SU-DHL-6 (cell line): ENCODE measurements around the gene GABRD.

ENCODE experiments used
- H2AFZ ChIP-seq: fragments of 200-600 bp; sonication (generic); 2 replicates; pipeline ENCODE4 v1.6.1; 2014; ENCODE audit warnings: low read depth, mild to moderate bottlenecking, moderate library complexity, mixed read lengths, antibody characterized with exemption, low read length; ENCODE audit not compliant: severe bottlenecking
- H3F3A ChIP-seq: fragments of 200-600 bp; shearing (Covaris generic); 2 replicates; pipeline ENCODE4 v1.6.0; 2016; ENCODE audit warnings: antibody characterized with exemption, mild to moderate bottlenecking; ENCODE audit not compliant: insufficient read depth
- H3K27ac ChIP-seq: fragments of 200-600 bp; sonication (generic); 2 replicates; pipeline ENCODE4 v1.5.1; 2016; ENCODE audit warnings: low read depth, mild to moderate bottlenecking, low read length, moderate library complexity, mixed read lengths
- H3K27me3 ChIP-seq: fragments of 200-600 bp; sonication (generic), shearing (Covaris generic); 2 replicates; pipeline ENCODE4 v1.6.0; 2014; ENCODE audit warnings: mild to moderate bottlenecking, low read length
- H3K36me3 ChIP-seq: fragments of 200-600 bp; sonication (generic); 2 replicates; pipeline ENCODE4 v1.6.1; 2014; ENCODE audit warnings: mild to moderate bottlenecking, low read length, mixed read lengths
- H3K4me2 ChIP-seq: fragments of 300-600, 200-600 bp; shearing (Covaris generic), sonication (generic); 2 replicates; pipeline ENCODE4 v1.6.0; 2014; ENCODE audit warnings: low read length, low read depth, mild to moderate bottlenecking; ENCODE audit not compliant: poor library complexity, severe bottlenecking
- H3K4me3 ChIP-seq: fragments of 200-600 bp; sonication (generic); 2 replicates; pipeline ENCODE4 v1.5.1; 2014; ENCODE audit warnings: antibody characterized with exemption, low read length, mild to moderate bottlenecking, mixed read lengths; ENCODE audit not compliant: insufficient read depth, poor library complexity, severe bottlenecking
- H3K79me2 ChIP-seq: fragments of 200-600 bp; sonication (generic); 2 replicates; pipeline ENCODE4 v1.6.1; 2014; ENCODE audit warnings: mild to moderate bottlenecking, low read length, moderate library complexity; ENCODE audit not compliant: insufficient read depth
- H3K9ac ChIP-seq: fragments of 200-600 bp; sonication (generic); 2 replicates; pipeline ENCODE4 v1.7.0; 2014; ENCODE audit warnings: mild to moderate bottlenecking, low read length
- H3K9me2 ChIP-seq: fragments of 200-600 bp; sonication (generic); replicated peaks from 2 replicates; pipeline ENCODE4 v1.6.1; 2014; ENCODE audit warnings: low read length; ENCODE audit not compliant: insufficient read depth
- H3K9me3 ChIP-seq: fragments of 200-600 bp; sonication (generic); 2 replicates; pipeline ENCODE4 v1.6.1; 2014; ENCODE audit warnings: low read length, mixed read lengths; ENCODE audit not compliant: insufficient read depth
- H4K20me1 ChIP-seq: fragments of 200-600 bp; sonication (generic); 2 replicates; pipeline ENCODE4 v1.6.1; 2014; ENCODE audit warnings: low read depth, mild to moderate bottlenecking, antibody characterized with exemption, low read length, moderate library complexity, mixed read lengths
- EZH2phosphoT487 ChIP-seq: fragments of 200-600 bp; sonication (generic), shearing (Covaris generic); conservative IDR thresholded peaks from 2 replicates; pipeline ENCODE4 v1.6.1; 2018; ENCODE audit warnings: mild to moderate bottlenecking, antibody characterized with exemption, low read length, moderate library complexity, mixed read lengths
- TF ChIP-seq, protein P1 (sequence below): fragments of 200-600 bp; sonication (generic); IDR thresholded peaks from one replicate; pipeline ENCODE4 v1.5.1; 2017; ENCODE audit warnings: antibody characterized with exemption, mild to moderate bottlenecking, low read length, moderate library complexity; ENCODE audit not compliant: insufficient read depth, poor library complexity, severe bottlenecking

GABRD gene

DNA sequence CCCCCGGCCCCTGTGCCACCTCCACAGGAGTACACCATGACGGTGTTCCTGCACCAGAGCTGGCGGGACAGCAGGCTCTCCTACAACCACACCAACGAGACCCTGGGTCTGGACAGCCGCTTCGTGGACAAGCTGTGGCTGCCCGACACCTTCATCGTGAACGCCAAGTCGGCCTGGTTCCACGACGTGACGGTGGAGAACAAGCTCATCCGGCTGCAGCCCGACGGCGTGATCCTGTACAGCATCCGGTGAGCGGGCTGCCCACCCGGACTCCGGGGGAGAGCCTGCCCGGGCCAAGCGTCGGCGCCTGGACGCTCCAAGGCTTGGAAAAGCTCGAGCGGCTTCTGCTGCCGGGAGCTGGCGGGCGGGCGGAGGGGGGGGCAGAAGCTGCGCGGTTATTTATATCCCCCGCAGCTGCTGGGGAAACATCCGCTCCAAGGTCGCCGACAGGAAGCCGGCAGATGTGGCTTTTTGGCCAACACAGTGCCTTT is 6.4 kb downstream of the GABRD start:
- H3K27me3 ChIP-seq, result no peaks in the 10 kb centered on the region
- no peaks in the 10 kb centered on the region for H3K36me3 ChIP-seq
- no peak overlapping the region for H3K4me3 ChIP-seq
- no peaks in the 10 kb centered on the region for H3F3A ChIP-seq
- no peaks in the 10 kb centered on the region for H4K20me1 ChIP-seq
- no peaks in the 10 kb centered on the region for H3K79me2 ChIP-seq
- H3K27ac ChIP-seq, result no peak overlapping the region
- TF ChIP-seq EZH2phosphoT487, result no peak
- TF ChIP-seq, protein P1, sequence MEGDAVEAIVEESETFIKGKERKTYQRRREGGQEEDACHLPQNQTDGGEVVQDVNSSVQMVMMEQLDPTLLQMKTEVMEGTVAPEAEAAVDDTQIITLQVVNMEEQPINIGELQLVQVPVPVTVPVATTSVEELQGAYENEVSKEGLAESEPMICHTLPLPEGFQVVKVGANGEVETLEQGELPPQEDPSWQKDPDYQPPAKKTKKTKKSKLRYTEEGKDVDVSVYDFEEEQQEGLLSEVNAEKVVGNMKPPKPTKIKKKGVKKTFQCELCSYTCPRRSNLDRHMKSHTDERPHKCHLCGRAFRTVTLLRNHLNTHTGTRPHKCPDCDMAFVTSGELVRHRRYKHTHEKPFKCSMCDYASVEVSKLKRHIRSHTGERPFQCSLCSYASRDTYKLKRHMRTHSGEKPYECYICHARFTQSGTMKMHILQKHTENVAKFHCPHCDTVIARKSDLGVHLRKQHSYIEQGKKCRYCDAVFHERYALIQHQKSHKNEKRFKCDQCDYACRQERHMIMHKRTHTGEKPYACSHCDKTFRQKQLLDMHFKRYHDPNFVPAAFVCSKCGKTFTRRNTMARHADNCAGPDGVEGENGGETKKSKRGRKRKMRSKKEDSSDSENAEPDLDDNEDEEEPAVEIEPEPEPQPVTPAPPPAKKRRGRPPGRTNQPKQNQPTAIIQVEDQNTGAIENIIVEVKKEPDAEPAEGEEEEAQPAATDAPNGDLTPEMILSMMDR, result no peak
- no peak overlapping the region for H3K4me2 ChIP-seq
- H3K9me3 ChIP-seq, result no peaks in the 10 kb centered on the region
- H3K9ac ChIP-seq, result no peak overlapping the region
- H2AFZ ChIP-seq, result no peak overlapping the region
- H3K9me2 ChIP-seq, result no peaks in the 10 kb centered on the region

DNA sequence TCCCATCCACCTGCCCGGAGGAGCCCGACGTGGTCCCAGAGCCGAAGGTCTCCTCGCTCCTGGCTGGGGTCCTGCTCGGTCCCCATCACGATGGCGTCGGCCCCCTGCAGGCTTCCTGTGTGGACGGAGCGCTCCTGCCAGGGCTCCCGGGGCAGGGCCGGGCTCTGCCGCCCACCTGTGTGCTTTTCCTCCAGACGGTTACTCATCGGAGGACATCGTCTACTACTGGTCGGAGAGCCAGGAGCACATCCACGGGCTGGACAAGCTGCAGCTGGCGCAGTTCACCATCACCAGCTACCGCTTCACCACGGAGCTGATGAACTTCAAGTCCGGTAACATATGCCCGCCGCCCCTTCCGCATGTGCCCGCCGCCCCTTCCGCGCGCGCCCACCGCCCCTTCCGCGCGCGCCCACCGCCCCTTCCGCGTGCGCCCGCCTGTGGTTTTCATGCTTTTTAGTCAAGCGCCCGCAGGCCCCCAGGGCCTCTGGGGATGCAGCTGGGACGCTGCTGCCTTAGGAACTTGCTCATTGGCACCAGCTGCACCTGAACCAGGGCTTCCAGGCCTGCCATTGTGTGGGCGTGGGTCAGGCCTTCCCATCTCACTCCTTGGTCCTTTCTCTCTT is 8.9 kb downstream of the GABRD start:
- H3K4me2 ChIP-seq, result no peak overlapping the region
- H3K9ac ChIP-seq, result no peak overlapping the region
- no peaks in the 10 kb centered on the region for H3K9me3 ChIP-seq
- no peaks in the 10 kb centered on the region for H3K9me2 ChIP-seq
- no peaks in the 10 kb centered on the region for H3K79me2 ChIP-seq
- H3K36me3 ChIP-seq, result no peaks in the 10 kb centered on the region
- H3F3A ChIP-seq, result no peaks in the 10 kb centered on the region
- no peak overlapping the region for H3K4me3 ChIP-seq
- TF ChIP-seq, protein P1, result no peak
- TF ChIP-seq EZH2phosphoT487, result no peak
- H4K20me1 ChIP-seq, result no peaks in the 10 kb centered on the region
- H2AFZ ChIP-seq, result no peak overlapping the region
- H3K27ac ChIP-seq, result no peak overlapping the region
- H3K27me3 ChIP-seq, result no peaks in the 10 kb centered on the region

DNA sequence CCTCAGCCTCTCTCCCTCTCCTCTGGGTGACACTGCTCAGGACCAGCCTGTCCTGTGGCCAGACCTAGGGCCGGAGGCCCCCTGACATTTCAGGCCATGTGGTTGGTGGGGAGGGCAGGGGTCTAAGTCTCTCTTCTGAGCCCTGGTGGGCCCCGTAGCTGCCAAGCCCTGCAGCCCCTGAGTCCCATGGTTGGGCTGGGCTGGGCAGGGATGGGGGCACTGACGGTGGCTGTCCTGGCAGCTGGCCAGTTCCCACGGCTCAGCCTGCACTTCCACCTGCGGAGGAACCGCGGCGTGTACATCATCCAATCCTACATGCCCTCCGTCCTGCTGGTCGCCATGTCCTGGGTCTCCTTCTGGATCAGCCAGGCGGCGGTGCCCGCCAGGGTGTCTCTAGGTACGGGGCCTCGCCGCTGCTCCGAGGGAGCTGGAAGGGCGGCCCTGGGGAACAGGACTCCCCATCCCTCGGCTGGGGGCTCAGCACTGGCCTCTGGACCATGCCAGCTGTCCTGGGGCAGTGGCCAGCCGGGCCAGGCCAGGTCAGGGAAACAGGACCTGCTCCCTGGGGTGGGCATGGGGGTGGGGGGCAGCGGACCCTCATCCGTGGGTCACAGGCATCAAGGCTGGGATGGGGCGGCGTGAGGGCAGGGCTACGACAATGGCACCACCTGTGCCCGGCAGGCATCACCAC is 9.9 kb downstream of the GABRD start:
- Histone ChIP-seq H4K20me1 (no peaks in the 10 kb centered on the region), H3K36me3 (no peaks in the 10 kb centered on the region), H3K9ac (no peak overlapping the region), H3K79me2 (no peaks in the 10 kb centered on the region), H3K27ac (no peak overlapping the region), H3K27me3 (no peaks in the 10 kb centered on the region), H3K4me2 (no peak overlapping the region), H3K9me3 (no peaks in the 10 kb centered on the region), H2AFZ (no peak overlapping the region), H3K4me3 (no peak overlapping the region), H3F3A (no peaks in the 10 kb centered on the region), H3K9me2 (no peaks in the 10 kb centered on the region)
- TF ChIP-seq, protein P1, result no peak
